Neural progenitor cell (in vitro differentiated cells): ENCODE measurements around the gene TOPBP1. TPM values are rescaled to one million over a fixed set of nuclear protein-coding genes. Genes with fewer than 3 reads are reported as not detected.

Experiments
- DNase-seq: peaks from one replicate; pipeline ENCODE4 v3.0.0-alpha.2; 2016; ENCODE audit warnings: low spot score
- H2AFZ ChIP-seq: fragments of 200-600 bp; sonication (generic); replicated peaks from 2 replicates; pipeline ENCODE4 v1.6.1; 2016; ENCODE audit warnings: antibody characterized with exemption
- H3F3A ChIP-seq: fragments of 200-600 bp; sonication (generic); 2 replicates; pipeline ENCODE4 v1.6.1; 2016; ENCODE audit warnings: antibody characterized with exemption, low read depth
- H3K27ac ChIP-seq: fragments of 200-600 bp; sonication (generic); 2 replicates; pipeline ENCODE4 v1.5.1; 2016; ENCODE audit warnings: mild to moderate bottlenecking
- H3K27me3 ChIP-seq: fragments of 200-600 bp; sonication (generic); 2 replicates; pipeline ENCODE4 v1.6.1; 2016; ENCODE audit warnings: mild to moderate bottlenecking, moderate library complexity
- H3K36me3 ChIP-seq: fragments of 200-600 bp; sonication (generic); 2 replicates; pipeline ENCODE4 v1.5.1; 2016
- H3K4me1 ChIP-seq: fragments of 200-600 bp; sonication (generic); 2 replicates; pipeline ENCODE4 v1.6.1; 2016; ENCODE audit warnings: mixed run types
- H3K4me2 ChIP-seq: fragments of 200-600 bp; sonication (generic); 2 replicates; pipeline ENCODE4 v1.6.1; 2016
- H3K4me3 ChIP-seq: fragments of 200-600 bp; sonication (generic); 2 replicates; pipeline ENCODE4 v1.5.1; 2016
- H3K79me2 ChIP-seq: fragments of 200-600 bp; sonication (generic); 2 replicates; pipeline ENCODE4 v1.6.1; 2016; ENCODE audit warnings: low read depth
- H3K9ac ChIP-seq: fragments of 200-600 bp; sonication (generic); 2 replicates; pipeline ENCODE4 v1.6.1; 2016
- H3K9me3 ChIP-seq: fragments of 200-600 bp; sonication (generic); 2 replicates; pipeline ENCODE4 v1.5.1; 2016; ENCODE audit warnings: low read depth
- H4K20me1 ChIP-seq: fragments of 200-600 bp; sonication (generic); 2 replicates; pipeline ENCODE4 v1.6.1; 2016; ENCODE audit warnings: low read depth
- H3K27ac Mint-ChIP-seq: 3 replicates; pipeline ENCODE4 v1.8.0; 2021; ENCODE audit warnings: mixed read lengths
- H3K27me3 Mint-ChIP-seq: 2 replicates; pipeline ENCODE4 v1.8.0; 2022; ENCODE audit warnings: low read depth, mild to moderate bottlenecking, inconsistent platforms, moderate library complexity, mixed read lengths; ENCODE audit not compliant: insufficient read depth
- H3K36me3 Mint-ChIP-seq: 3 replicates; pipeline ENCODE4 v1.8.0; 2021; ENCODE audit warnings: mixed read lengths
- H3K4me1 Mint-ChIP-seq: 3 replicates; pipeline ENCODE4 v1.8.0; 2021; ENCODE audit warnings: mixed read lengths
- H3K4me3 Mint-ChIP-seq: 3 replicates; pipeline ENCODE4 v1.8.0; 2021; ENCODE audit warnings: mild to moderate bottlenecking, moderate library complexity, mixed read lengths
- H3K9me3 Mint-ChIP-seq: 3 replicates; pipeline ENCODE4 v1.8.0; 2020; ENCODE audit warnings: mixed read lengths
- CTCF ChIP-seq: fragments of 200-600 bp; sonication (generic); IDR thresholded peaks from 2 replicates; pipeline ENCODE4 v1.5.1; 2017; ENCODE audit warnings: antibody characterized with exemption, mild to moderate bottlenecking
- EZH2 ChIP-seq: fragments of 200-600 bp; sonication (generic); IDR thresholded peaks from 2 replicates; pipeline ENCODE4 v1.6.1; 2017; ENCODE audit warnings: antibody characterized with exemption, mild to moderate bottlenecking, moderate library complexity
- EZH2phosphoT487 ChIP-seq: fragments of 200-600 bp; sonication (generic); IDR thresholded peaks from 2 replicates; pipeline ENCODE4 v1.6.1; 2017; ENCODE audit warnings: antibody characterized with exemption
- total RNA-seq: library from RNA; depleted of rRNA; stranded (reverse); fragments of >200 nt; gene quantifications from 2 replicates; pipeline ENCODE4 v1.2.3, GENCODE V29; 2015; ENCODE audit warnings: low replicate concordance

TOPBP1 gene
- total RNA-seq, 1 donor from 2014 or later, result 67.7 TPM

- H3F3A ChIP-seq, result peaks cover 13% of the 10 kb centered on the region
- no peak for TF ChIP-seq EZH2
- TF ChIP-seq EZH2phosphoT487, result no peak
- no peak for TF ChIP-seq CTCF
- H3K4me1 Mint-ChIP-seq, result peaks cover 44% of the 10 kb centered on the region
- no peak overlapping the region for H3K4me3 Mint-ChIP-seq
- H3K9me3 Mint-ChIP-seq, result peaks cover 2% of the 10 kb centered on the region
- no peak overlapping the region for H3K9ac ChIP-seq
- H3K79me2 ChIP-seq, result peaks cover 18% of the 10 kb centered on the region
- H3K36me3 ChIP-seq, result no peaks in the 10 kb centered on the region
- H3K27me3 Mint-ChIP-seq, result peaks cover 7% of the 10 kb centered on the region
- H3K4me2 ChIP-seq, result no peak overlapping the region
- DNase-seq, result no peak
- H3K4me3 ChIP-seq, result no peak overlapping the region
- peaks cover 17% of the 10 kb centered on the region for H4K20me1 ChIP-seq
- H3K27ac ChIP-seq, result no peak overlapping the region
- H3K9me3 ChIP-seq, result no peaks in the 10 kb centered on the region
- H3K36me3 Mint-ChIP-seq, result peaks cover 3% of the 10 kb centered on the region
- H3K27me3 ChIP-seq, result no peaks in the 10 kb centered on the region
- H3K27ac Mint-ChIP-seq, result no peak overlapping the region
- peaks cover 13% of the 10 kb centered on the region for H3K4me1 ChIP-seq
- H2AFZ ChIP-seq, result no peak overlapping the region
These were observed 90.8 kb downstream of the TOPBP1 start for GRCh38 chr3:133570937-133571320.

GRCh38 chr3:133570139-133570936 lies 91.4 kb downstream of the TOPBP1 start:
- Mint-ChIP-seq H3K4me1 (peaks cover 40% of the 10 kb centered on the region), H3K36me3 (no peaks in the 10 kb centered on the region)
- H3K27ac ChIP-seq, result no peak overlapping the region

GRCh38 chr3:133568294-133569014 lies 93.3 kb downstream of the TOPBP1 start:
- no peaks in the 10 kb centered on the region for H3K79me2 ChIP-seq
- Mint-ChIP-seq H3K36me3 (no peaks in the 10 kb centered on the region), H3K4me1 (peaks cover 44% of the 10 kb centered on the region), H3K27ac (peak overlapping the region; percentile 82), H3K9me3 (no peaks in the 10 kb centered on the region), H3K27me3 (peaks cover 7% of the 10 kb centered on the region), H3K4me3 (no peak overlapping the region)
- H3K4me2 ChIP-seq, result no peak overlapping the region
- H3K4me3 ChIP-seq, result no peak overlapping the region
- peaks cover 16% of the 10 kb centered on the region for H3K4me1 ChIP-seq
- no peak overlapping the region for H3K27ac ChIP-seq
- H3F3A ChIP-seq, result peaks cover 20% of the 10 kb centered on the region
- no peaks in the 10 kb centered on the region for H3K36me3 ChIP-seq
- no peaks in the 10 kb centered on the region for H3K9me3 ChIP-seq
- no peaks in the 10 kb centered on the region for H4K20me1 ChIP-seq
- H3K9ac ChIP-seq, result no peak overlapping the region
- no peaks in the 10 kb centered on the region for H3K27me3 ChIP-seq
- TF ChIP-seq EZH2 (no peak), EZH2phosphoT487 (no peak), CTCF (no peak)
- no peak overlapping the region for H2AFZ ChIP-seq
- DNase-seq, result no peak

More at GRCh38 chr3:133570139-133570936, 91.4 kb downstream of the TOPBP1 start:
- Mint-ChIP-seq H3K9me3 (peaks cover 2% of the 10 kb centered on the region), H3K27me3 (peaks cover 7% of the 10 kb centered on the region), H3K27ac (peak overlapping the region; percentile 85), H3K4me3 (no peak overlapping the region)
- Histone ChIP-seq H3K9me3 (no peaks in the 10 kb centered on the region), H3K27me3 (no peaks in the 10 kb centered on the region), H3F3A (peaks cover 13% of the 10 kb centered on the region), H3K4me2 (no peak overlapping the region), H3K36me3 (no peaks in the 10 kb centered on the region), H3K4me1 (peaks cover 7% of the 10 kb centered on the region), H3K4me3 (no peak overlapping the region), H3K9ac (no peak overlapping the region), H4K20me1 (peaks cover 11% of the 10 kb centered on the region), H2AFZ (no peak overlapping the region), H3K79me2 (peaks cover 12% of the 10 kb centered on the region)
- DNase-seq, result peak; percentile 53
- TF ChIP-seq EZH2phosphoT487 (no peak), CTCF (no peak), EZH2 (no peak)
